NT2/D1 (cell line): ENCODE data around the gene CD2.
A peak's percentile ranks its signal among the peaks of the same experiment; 100 is the strongest.

Source experiments
- DNase-seq: peaks from one replicate; pipeline ENCODE4 v3.0.0-alpha.2; 2011; ENCODE audit warnings: low read depth, low spot score
- H3K27me3 ChIP-seq: 2 replicates; pipeline ENCODE4 v1.6.0; 2011; ENCODE audit warnings: mild to moderate bottlenecking; ENCODE audit not compliant: insufficient read length, insufficient read depth
- H3K36me3 ChIP-seq: 2 replicates; pipeline ENCODE4 v1.6.1; 2011; ENCODE audit warnings: mild to moderate bottlenecking, low read length, mixed read lengths; ENCODE audit not compliant: insufficient read depth, insufficient read length
- H3K4me1 ChIP-seq: 2 replicates; pipeline ENCODE4 v1.5.1; 2011; ENCODE audit not compliant: insufficient read depth, insufficient read length
- H3K4me3 ChIP-seq: 2 replicates; pipeline ENCODE4 v1.5.1; 2011; ENCODE audit warnings: low read depth; ENCODE audit not compliant: insufficient read length
- H3K9ac ChIP-seq: 2 replicates; pipeline ENCODE4 v1.6.0; 2011; ENCODE audit warnings: low read depth; ENCODE audit not compliant: insufficient read length
- H3K9me3 ChIP-seq: 2 replicates; pipeline ENCODE4 v1.5.1; 2011; ENCODE audit warnings: mild to moderate bottlenecking, low read length; ENCODE audit not compliant: insufficient read depth
- SUZ12 ChIP-seq: IDR thresholded peaks from 2 replicates; pipeline ENCODE4 v1.6.1; 2011; ENCODE audit not compliant: insufficient read length, insufficient read depth; ENCODE audit errors: extremely low read depth
- YY1 ChIP-seq: IDR thresholded peaks from 2 replicates; pipeline ENCODE4 v1.6.1; 2011; ENCODE audit not compliant: insufficient read length, insufficient read depth
- ZNF274 ChIP-seq: IDR thresholded peaks from 2 replicates; pipeline ENCODE4 v1.6.1; 2011; ENCODE audit warnings: mild to moderate bottlenecking, low read depth, low read length

CD2 gene

DNA sequence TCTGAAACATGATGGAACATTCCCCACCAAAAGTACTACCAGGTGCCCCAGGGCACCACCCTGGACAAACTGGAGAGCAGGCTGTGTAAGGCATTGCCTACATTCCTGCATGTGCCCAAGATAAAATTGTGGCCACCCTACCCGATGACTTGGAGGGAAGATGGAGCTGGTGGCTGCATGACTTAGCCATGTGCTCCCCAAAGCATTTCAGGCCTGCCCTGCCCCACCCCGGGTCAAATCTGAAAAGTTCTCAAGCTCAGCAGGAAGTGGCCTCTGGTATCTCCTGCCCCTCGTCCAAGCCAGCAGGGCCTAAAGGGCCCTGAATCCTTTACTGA is 8.5 kb downstream of the CD2 start:
- peaks cover 18% of the 10 kb centered on the region for H3K9me3 ChIP-seq
- TF ChIP-seq YY1 (no peak), SUZ12 (no peak), ZNF274 (no peak)
- DNase-seq, result no peak
- no peak overlapping the region for H3K9ac ChIP-seq
- H3K4me1 ChIP-seq, result no peaks in the 10 kb centered on the region
- no peaks in the 10 kb centered on the region for H3K36me3 ChIP-seq
- H3K27me3 ChIP-seq, result no peaks in the 10 kb centered on the region
- H3K4me3 ChIP-seq, result no peak overlapping the region

DNA sequence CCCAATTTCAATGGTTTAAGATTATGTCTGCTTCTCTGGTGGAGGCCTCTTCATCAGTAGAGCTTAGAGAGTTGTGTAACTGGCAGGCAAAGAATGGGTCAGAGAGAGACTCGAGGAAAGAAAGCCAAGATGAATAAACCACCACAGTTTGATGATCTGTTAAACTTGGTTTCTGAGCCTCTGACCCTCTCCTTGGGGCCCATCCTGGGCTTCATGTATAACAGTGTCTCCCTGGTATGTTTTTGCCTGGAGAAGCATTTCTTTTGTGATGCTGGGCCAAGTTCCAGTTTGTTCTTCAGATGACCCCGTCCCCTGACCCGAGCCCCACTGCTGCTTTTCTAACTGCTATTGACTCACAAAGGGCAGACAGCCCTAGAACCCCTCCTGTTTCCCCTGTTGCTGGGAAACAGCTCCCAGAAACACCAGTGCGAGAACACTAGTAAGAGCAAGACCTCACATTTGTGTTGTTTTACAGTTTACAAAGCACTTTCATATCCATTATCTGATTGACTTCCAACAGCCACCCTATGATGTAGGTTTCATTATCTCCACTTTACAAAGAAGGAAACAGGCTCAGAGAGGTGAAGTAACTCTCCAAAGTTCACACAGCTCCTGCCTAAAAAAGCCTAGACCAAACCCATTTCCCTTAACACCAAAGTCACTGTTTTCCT is 9.0 kb downstream of the CD2 start:
- no peaks in the 10 kb centered on the region for H3K27me3 ChIP-seq
- H3K9me3 ChIP-seq, result peaks cover 18% of the 10 kb centered on the region
- H3K4me3 ChIP-seq, result no peak overlapping the region
- no peaks in the 10 kb centered on the region for H3K36me3 ChIP-seq
- TF ChIP-seq YY1 (no peak), ZNF274 (no peak), SUZ12 (no peak)
- H3K4me1 ChIP-seq, result no peaks in the 10 kb centered on the region
- peak; percentile 68 for DNase-seq
- H3K9ac ChIP-seq, result no peak overlapping the region

DNA sequence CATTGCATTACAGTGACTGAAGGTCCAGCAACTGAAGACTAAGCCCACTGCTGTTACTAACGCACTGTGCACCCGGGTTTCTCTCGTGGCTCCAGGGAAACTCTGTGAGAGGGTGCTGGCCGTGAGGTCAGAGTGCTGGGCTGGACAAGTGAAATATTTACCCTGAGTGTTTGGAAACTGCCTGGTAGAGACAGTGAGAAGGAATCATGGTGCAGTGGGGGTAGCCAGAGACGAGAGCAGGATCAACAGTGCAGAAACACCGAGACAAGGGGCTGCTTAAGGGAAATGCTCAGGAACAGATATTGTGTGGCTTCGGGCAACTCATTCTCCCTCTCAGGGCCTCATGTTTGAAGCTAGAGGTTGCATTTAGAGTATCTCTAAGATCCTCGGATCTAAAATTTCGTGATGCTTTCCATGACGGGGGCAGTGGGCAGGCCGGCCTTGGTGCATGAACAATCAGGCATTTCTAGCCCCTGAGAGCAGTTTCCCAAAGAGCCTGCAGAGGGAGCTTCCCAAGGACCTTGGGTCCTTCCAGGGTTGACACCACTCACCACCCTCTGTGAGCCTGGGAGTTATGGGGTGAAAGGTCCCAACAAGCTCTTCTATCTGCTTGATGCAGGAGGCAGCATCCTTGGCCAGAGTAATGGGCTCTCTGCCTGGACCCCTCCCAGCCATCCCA is 9.7 kb downstream of the CD2 start:
- no peak for DNase-seq
- no peaks in the 10 kb centered on the region for H3K27me3 ChIP-seq

DNA sequence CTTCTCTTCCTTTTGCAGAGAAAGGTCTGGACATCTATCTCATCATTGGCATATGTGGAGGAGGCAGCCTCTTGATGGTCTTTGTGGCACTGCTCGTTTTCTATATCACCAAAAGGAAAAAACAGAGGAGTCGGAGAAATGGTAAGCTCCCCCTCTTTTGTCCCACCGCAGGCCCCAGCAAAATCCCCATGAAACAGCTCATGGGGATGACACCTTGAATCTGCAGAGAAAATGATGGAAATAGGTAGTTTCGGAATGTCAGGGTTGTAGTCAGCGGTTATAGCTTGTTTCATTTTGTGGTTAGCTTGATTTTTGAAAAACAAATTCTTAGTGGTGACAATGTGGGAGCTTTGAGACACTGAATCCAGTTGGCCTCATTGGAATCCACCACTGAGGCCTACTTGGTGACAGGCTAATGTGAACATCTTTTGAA is 10.3 kb downstream of the CD2 start:
- H3K27me3 ChIP-seq, result no peaks in the 10 kb centered on the region
- TF ChIP-seq YY1 (no peak), ZNF274 (no peak), SUZ12 (no peak)
- peaks cover 18% of the 10 kb centered on the region for H3K9me3 ChIP-seq
- H3K36me3 ChIP-seq, result no peaks in the 10 kb centered on the region
- DNase-seq, result no peak
- no peak overlapping the region for H3K9ac ChIP-seq
- H3K4me3 ChIP-seq, result no peak overlapping the region
- H3K4me1 ChIP-seq, result no peaks in the 10 kb centered on the region

More for the DNA sequence above, 9.7 kb downstream of the CD2 start:
- H3K36me3 ChIP-seq, result no peaks in the 10 kb centered on the region
- no peaks in the 10 kb centered on the region for H3K4me1 ChIP-seq
- peaks cover 18% of the 10 kb centered on the region for H3K9me3 ChIP-seq
- no peak for TF ChIP-seq YY1
- no peak for TF ChIP-seq ZNF274
- TF ChIP-seq SUZ12, result no peak
- H3K9ac ChIP-seq, result no peak overlapping the region
- H3K4me3 ChIP-seq, result no peak overlapping the region

DNA sequence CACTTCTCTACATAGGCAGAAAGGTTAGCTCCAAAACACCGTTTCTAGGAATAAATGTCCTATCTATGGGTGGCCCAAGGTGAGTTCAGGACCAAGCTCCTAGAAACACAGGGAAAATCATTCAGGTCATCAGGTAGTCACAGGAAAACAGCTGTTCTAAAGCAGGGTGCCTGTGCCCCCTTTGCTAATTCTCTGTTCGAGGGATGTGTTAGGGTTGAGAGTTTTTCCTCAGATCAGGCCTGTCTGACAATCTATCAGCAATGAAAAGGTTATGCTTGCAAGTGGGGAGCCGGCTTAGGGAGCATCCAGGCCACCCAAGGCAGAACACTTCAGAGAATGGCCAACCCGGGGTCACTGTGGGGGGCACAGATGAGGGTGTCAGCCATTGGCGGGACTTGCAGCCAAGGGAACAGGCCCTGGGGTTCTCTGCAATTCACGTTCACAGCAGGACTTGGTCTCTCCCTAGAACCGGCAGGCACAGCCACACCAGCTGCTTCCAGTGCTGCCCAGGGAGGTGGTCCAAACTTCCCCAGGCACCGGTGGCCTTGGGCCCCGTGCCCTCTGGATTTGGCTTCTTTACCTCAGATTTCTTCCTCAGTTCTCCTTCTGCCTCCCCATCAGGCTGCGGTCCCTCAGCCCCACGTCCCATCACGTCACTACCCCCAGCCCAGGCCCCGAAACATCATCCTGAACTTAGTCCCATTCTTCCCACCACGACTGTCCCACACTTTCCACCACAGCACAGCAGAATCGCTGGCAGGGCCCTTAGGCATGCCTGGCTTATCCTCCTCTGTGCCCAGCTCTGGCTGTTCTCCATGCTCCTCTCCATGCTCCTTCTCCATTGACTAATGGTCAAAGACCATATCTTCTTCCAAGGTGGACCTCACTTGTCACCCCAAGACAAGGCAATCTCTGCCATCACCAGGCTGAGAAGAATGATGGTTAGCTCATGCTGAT is 11.0 kb downstream of the CD2 start:
- no peaks in the 10 kb centered on the region for H3K36me3 ChIP-seq
- H3K4me3 ChIP-seq, result no peak overlapping the region
- no peak for DNase-seq
- H3K27me3 ChIP-seq, result no peaks in the 10 kb centered on the region
- TF ChIP-seq YY1, result no peak
- TF ChIP-seq SUZ12, result no peak
- no peak for TF ChIP-seq ZNF274
- no peak overlapping the region for H3K9ac ChIP-seq
- no peaks in the 10 kb centered on the region for H3K4me1 ChIP-seq
- peaks cover 18% of the 10 kb centered on the region for H3K9me3 ChIP-seq

DNA sequence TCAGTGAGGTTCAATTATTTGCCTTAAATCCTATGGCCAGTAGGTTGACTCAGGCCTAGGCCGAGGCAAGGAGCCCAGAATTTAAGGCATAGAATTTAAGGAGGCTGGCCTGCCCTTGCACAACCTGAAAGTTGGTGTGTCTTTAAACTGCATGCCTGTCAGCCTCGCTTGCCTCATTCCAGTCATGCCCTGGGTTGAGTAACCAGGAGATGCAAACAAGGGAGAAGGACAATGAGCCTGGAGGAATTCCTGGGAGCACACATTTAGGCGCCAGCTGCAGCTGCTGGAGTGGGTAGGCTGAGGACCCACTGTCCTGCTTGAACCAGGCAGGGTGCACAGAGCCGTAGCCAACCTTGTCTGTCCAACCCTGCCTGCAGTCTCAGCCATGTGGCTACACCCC is 11.7 kb downstream of the CD2 start:
- Histone ChIP-seq H3K9me3 (peaks cover 18% of the 10 kb centered on the region), H3K9ac (no peak overlapping the region), H3K27me3 (no peaks in the 10 kb centered on the region), H3K36me3 (no peaks in the 10 kb centered on the region), H3K4me3 (no peak overlapping the region), H3K4me1 (no peaks in the 10 kb centered on the region)
- DNase-seq, result no peak
- TF ChIP-seq SUZ12, result no peak
- TF ChIP-seq ZNF274, result no peak
- no peak for TF ChIP-seq YY1
